ENCODE results near the gene PCDHGB3.

DNA sequence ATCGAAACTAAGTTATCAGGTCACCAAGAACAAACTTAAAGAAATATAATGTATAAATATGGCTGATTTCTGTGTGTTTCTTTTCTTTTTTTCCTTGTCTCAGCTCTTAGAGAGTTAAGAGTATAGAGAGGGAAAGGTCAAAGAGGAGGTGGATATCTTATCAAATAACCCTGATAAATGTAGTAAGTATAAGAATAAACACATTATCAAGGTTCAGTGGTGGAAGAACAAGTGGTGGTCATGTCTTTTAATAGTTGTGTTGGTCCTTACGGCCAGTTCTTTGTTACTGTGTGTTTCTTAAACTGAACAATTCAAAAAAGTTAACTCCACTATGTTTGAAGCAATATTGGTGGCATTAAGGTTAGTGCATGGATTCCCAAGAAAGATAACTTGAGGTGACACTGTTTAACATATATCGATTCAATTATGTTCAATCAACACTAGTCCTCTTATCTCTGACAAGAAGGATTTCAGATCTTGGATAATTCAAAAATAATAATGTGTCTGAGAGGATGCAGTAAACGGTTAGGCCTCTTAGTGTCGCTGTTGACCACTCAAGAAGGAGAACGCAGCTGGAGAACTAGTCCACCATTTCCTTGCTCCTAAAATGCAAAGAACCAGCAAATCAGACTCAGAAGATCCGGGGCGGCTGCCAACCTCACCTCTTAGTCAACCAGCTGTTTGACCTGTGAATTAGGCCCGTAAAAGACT, 26.6 kb upstream of the PCDHGB3 start, which contains the start of gene PCDHGA3:
- TF ChIP-seq TAF1 (IDR thresholded peaks at IDR 0.05; ENCODE audit: low read depth) (no peak), EP300 (IDR thresholded peaks at IDR 0.05; ENCODE audit: borderline replicate concordance) (no peak), CREB1 (IDR thresholded peaks at IDR 0.05; ENCODE audit: low read depth) (no peak)

Measured in Ishikawa (cell line).